SIG-M5 (cell line): Measurements from ENCODE around the gene CD80.

Experiments used
- DNase-seq: peaks from one replicate; lab custom pipeline; 2025; lab: John Stamatoyannopoulos, UW

CD80 gene

DNA sequence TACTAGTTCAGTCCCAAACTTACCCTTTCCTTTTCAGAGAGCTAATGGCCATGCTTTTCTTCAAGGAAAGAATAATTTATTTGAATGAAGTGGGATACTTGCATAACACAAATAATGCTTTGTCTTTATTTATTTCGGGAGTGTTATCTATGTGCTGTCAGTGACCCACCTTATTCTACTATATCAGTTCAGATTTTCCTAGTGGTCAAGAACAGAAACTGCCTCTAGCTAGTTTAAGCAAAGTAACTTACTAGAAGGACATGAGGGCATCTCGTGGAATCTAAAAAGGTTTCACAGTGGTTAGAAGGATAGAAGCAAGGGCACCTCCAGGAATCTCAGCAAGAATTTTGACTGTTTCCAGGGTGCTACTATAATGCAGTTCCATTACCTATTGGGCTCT lies 64.8 kb downstream of the CD80 start:
- no peak for DNase-seq

DNA sequence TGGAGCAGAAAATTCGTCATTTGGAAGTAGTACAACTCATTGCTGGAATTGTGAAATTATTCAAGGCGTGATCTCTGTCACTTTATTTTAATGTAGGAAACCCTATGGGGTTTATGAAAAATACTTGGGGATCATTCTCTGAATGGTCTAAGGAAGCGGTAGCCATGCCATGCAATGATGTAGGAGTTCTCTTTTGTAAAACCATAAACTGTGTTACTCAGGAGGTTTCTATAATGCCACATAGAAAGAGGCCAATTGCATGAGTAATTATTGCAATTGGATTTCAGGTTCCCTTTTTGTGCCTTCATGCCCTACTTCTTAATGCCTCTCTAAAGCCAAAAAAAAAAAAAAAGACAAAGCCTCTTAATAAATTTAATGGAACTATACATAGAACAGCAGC lies 66.6 kb downstream of the CD80 start:
- DNase-seq: no peak

DNA sequence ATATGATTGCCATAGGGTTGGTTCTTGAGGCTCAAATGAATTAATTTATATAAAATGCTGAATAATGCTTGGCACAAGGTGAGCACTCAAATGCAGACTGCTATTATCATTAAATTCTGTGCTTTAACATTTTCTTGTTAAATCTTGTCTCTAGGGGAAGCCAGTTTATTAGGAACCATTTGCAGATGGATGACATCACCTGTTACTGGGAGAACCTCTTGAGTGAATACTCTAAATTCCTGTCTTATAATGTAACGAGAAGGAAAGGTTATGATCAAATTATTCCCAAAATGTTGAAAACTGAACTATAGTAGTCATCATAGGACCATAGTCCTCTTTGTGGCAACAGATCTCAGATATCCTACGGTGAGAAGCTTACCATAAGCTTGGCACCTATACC lies 67.3 kb downstream of the CD80 start:
- DNase-seq: no peak

DNA sequence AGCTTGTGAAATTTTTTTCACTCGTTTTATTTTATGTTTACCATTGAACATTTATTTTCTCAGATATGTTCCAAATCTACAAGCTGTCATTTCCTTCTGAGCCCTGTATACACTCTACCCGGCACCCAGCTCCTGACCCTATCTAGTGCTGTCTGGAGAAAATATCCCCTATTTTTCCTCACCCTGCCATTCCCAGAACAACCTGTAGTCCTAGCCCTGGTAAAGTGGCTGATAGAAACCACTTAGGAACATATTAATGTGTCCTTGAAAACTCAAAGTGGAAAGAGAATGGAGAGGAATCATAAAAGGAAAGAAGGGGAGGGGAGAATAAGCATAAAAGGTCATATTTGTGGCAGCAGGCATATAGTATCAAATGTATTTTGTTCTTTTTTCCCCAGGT lies 69.3 kb downstream of the CD80 start:
- no peak for DNase-seq

DNA sequence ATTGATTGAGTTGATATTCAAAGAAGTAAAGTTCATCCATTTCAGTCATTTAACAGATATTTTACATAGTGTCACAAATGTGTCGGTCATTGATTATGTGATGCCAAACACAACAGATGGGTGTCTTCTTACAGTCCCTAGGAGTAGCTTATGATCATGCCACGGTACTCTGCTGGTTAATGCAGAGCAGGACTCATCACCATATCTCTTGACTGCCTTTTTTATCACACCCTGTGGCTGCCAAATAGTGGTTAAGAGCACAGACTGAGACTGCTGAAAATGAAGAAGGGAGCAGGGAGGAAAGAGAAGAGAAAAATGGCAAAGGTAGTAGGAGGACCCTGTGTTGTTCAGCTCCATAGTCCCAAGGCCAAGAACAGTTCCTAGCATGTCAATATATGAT lies 73.9 kb downstream of the CD80 start:
- DNase-seq: no peak

DNA sequence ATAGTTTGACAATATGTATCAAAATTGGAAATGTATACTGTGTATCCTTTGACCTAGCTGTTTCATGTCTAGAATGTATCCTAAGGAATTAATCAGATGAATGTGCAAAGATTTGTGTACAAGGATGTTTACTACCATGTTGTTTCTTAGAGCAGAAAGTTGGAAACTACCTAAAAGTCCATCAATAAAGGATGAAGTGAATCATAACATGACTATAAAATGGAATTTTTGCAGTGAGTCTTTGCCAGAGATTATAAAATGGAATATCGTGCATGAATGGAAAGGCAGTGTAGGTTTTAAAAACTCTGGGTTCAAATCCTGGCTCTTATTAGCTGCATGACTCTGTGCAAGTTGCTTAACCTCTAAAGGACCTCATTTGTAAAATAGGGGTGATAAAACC lies 76.3 kb downstream of the CD80 start:
- no peak for DNase-seq

DNA sequence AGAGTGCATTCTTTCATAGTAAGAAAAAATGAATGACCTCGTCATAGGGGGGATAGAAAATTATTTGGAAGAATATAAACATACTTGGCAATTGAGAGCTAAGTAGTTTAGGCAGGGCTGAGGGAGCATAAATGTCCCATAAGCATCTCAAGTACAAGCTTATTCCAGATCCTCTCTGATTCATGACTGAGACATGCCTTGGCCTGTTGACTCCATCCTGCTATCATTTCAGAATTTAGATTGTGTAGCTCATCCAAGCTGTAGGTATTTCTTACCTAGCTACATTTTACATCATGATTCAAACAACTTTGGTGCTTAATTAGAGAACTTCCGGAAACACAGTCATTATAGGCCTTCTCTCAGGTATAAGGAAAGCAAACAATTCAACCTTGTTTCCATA lies 78.3 kb downstream of the CD80 start:
- DNase-seq: no peak
